Testis (tissue), 3 donors: ENCODE measurements around the gene MSI2. TPM values are rescaled to one million over a fixed set of nuclear protein-coding genes. Genes with fewer than 3 reads are reported as not detected.

Experiments
- DNase-seq: peaks from one replicate; pipeline ENCODE4 v3.0.0-alpha.2; 2019
- H3K27ac ChIP-seq, 2 donors: fragments of 200-600 bp; sonication (generic); one replicate each; pipeline ENCODE4 v1.5.1; 2019
- H3K27me3 ChIP-seq: fragments of 200-600 bp; sonication (generic); one replicate; pipeline ENCODE4 v1.5.1; 2019
- H3K36me3 ChIP-seq: fragments of 200-600 bp; sonication (generic); one replicate; pipeline ENCODE4 v1.5.1; 2017; ENCODE audit warnings: low read depth; ENCODE audit errors: missing control alignments
- H3K4me1 ChIP-seq: fragments of 200-600 bp; sonication (generic); one replicate; pipeline ENCODE4 v1.5.1; 2019
- H3K4me3 ChIP-seq, 2 donors: fragments of 200-600 bp; sonication (generic); one replicate each; pipeline ENCODE4 v1.5.1; 2017 to 2019
- H3K9me3 ChIP-seq: fragments of 200-600 bp; sonication (generic); one replicate; pipeline ENCODE4 v1.5.1; 2017
- CTCF ChIP-seq, 3 experiments: fragments of 450-650 bp in 2 of 3; fragments of 200-600 bp in 1 of 3; sonication (generic) in 1 of 3; IDR thresholded peaks; one replicate each; pipeline ENCODE4 v1.5.1; 2016 to 2019; ENCODE audit warnings: antibody characterized with exemption in 3 of 3, mild to moderate bottlenecking in 2 of 3, moderate library complexity in 1 of 3
- POLR2A ChIP-seq: fragments of 450-650 bp; IDR thresholded peaks from one replicate; pipeline ENCODE4 v1.6.1; 2017; ENCODE audit warnings: antibody characterized with exemption, mild to moderate bottlenecking, moderate library complexity
- WGBS, 2 donors: methylation state at CpG; one replicate each; pipeline ENCODE4 v1.1.5; 2018; 5-methylcytosine and 5-hydroxymethylcytosine counted together
- intact Hi-C: fragments of 100-400 bp; cut with DNase I; formaldehyde crosslinking; loops from one replicate; pipeline ENCODE4 v1.15.1; 2023; ENCODE audit warnings: low total_unique reads
- polyA plus RNA-seq: library from polyadenylated mRNA; stranded (reverse); fragments of 350-450 nt; fragmentation: Illumina TruSeq; extraction: RNeasy Lipid Tissue Mini Kit (QIAGEN cat#74804); gene quantifications from one replicate; pipeline ENCODE4 v1.2.3, GENCODE V29; 2014; ENCODE audit warnings: low read depth, low replicate concordance; ENCODE audit not compliant: insufficient read depth
- total RNA-seq, 2 donors: library from RNA; depleted of rRNA; stranded (reverse); fragments of >200 nt; gene quantifications; one replicate each; pipeline ENCODE4 v1.2.3, GENCODE V29; 2016

MSI2 gene
- total and polyA plus RNA-seq, 3 donors from 2014 or later, result 46.5 to 106 (median 76.6) TPM

GRCh38 chr17:57444682-57445450 is 188.5 kb downstream of the MSI2 start:
- WGBS, 2 donors, result 67 to 79% methylated on average over 13 of the region's 13 CpGs
- intact Hi-C loops, result no loop called here
- no peak for TF ChIP-seq CTCF (IDR thresholded peaks at IDR 0.05)
- no peak for TF ChIP-seq POLR2A
- Histone ChIP-seq H3K36me3 (no peaks in the 10 kb centered on the region), H3K4me3 (no peak overlapping the region), H3K27me3 (no peaks in the 10 kb centered on the region), H3K27ac (no peak overlapping the region), H3K4me1 (peaks cover 33% of the 10 kb centered on the region), H3K9me3 (no peaks in the 10 kb centered on the region)
- DNase-seq, result no peak

- 64 to 73% methylated on average over 17 of the region's 17 CpGs for WGBS, 2 donors
- Histone ChIP-seq H3K4me1 (peaks cover 23% of the 10 kb centered on the region), H3K9me3 (no peaks in the 10 kb centered on the region), H3K27me3 (no peaks in the 10 kb centered on the region), H3K27ac (no peak overlapping the region), H3K4me3 (no peak overlapping the region), H3K36me3 (no peaks in the 10 kb centered on the region)
- intact Hi-C loops, result no loop called here
- no peak for DNase-seq
- TF ChIP-seq CTCF (IDR thresholded peaks at IDR 0.05) (no peak), POLR2A (no peak)
Observed at GRCh38 chr17:57445772-57446472, 189.6 kb downstream of the MSI2 start.

- Histone ChIP-seq H3K4me3 (no peak overlapping the region), H3K9me3 (no peaks in the 10 kb centered on the region), H3K27ac (no peak overlapping the region), H3K27me3 (no peaks in the 10 kb centered on the region), H3K36me3 (no peaks in the 10 kb centered on the region), H3K4me1 (peaks cover 8% of the 10 kb centered on the region)
- intact Hi-C loops, result no loop called here
- TF ChIP-seq CTCF (IDR thresholded peaks at IDR 0.05) (no peak), POLR2A (no peak)
- DNase-seq, result no peak
- WGBS, 2 donors, result 86 to 87% methylated on average over 10 of the region's 10 CpGs
Observed at GRCh38 chr17:57447357-57447989, 191.2 kb downstream of the MSI2 start.

GRCh38 chr17:57447990-57448758 is 191.9 kb downstream of the MSI2 start:
- peaks cover 3% of the 10 kb centered on the region for H3K4me1 ChIP-seq
- DNase-seq, result no peak
- H3K27ac ChIP-seq, result no peak overlapping the region
- no peak overlapping the region for H3K4me3 ChIP-seq
- H3K36me3 ChIP-seq, result no peaks in the 10 kb centered on the region
- intact Hi-C loops, result no loop called here
- TF ChIP-seq POLR2A (no peak), CTCF (IDR thresholded peaks at IDR 0.05) (no peak)
- 61 to 73% methylated on average over 10 of the region's 10 CpGs for WGBS, 2 donors
- no peaks in the 10 kb centered on the region for H3K27me3 ChIP-seq
- H3K9me3 ChIP-seq, result no peaks in the 10 kb centered on the region
